GM12891 (cell line): Measurements from ENCODE around the gene CMTR1.

Experiments
- DNase-seq: peaks from one replicate; pipeline ENCODE4 v3.0.0; 2011; ENCODE audit warnings: low spot score; ENCODE audit not compliant: insufficient read length
- FAIRE-seq: peaks from 2 replicates; lab custom pipeline; 2011; peaks lifted over from hg19 to GRCh38; lab: Jason Lieb, UNC
- PAX5 ChIP-seq: IDR thresholded peaks from 2 replicates; pipeline ENCODE4 v1.6.1; 2011; ENCODE audit warnings: low read length, moderate library complexity, mild to moderate bottlenecking; ENCODE audit not compliant: insufficient read depth, severe bottlenecking
- POLR2A ChIP-seq: IDR thresholded peaks from 2 replicates; pipeline ENCODE4 v1.6.1; 2011; ENCODE audit warnings: low read depth, low read length, control low read depth
- POLR2AphosphoS5 ChIP-seq: IDR thresholded peaks from 2 replicates; pipeline ENCODE4 v1.6.1; 2011; ENCODE audit warnings: low read depth, low read length, control low read depth
- POU2F2 ChIP-seq: IDR thresholded peaks from 2 replicates; pipeline ENCODE4 v1.6.1; 2011; ENCODE audit warnings: low read depth, mild to moderate bottlenecking, control low read depth, low read length, moderate library complexity
- SPI1 ChIP-seq: IDR thresholded peaks from 2 replicates; pipeline ENCODE4 v1.6.1; 2011; ENCODE audit warnings: low read depth, low read length, control low read depth
- TAF1 ChIP-seq: IDR thresholded peaks from 2 replicates; pipeline ENCODE4 v1.6.1; 2011; ENCODE audit warnings: low read depth, low read length, control low read depth

CMTR1 gene

GRCh38 chr6:37491171-37491829 is 58.3 kb downstream of the CMTR1 start:
- DNase-seq (no peak), FAIRE-seq (no peak)
- no peak for TF ChIP-seq POU2F2
- TF ChIP-seq POLR2A, result no peak
- TF ChIP-seq SPI1, result no peak
- TF ChIP-seq PAX5, result no peak
- no peak for TF ChIP-seq TAF1
- no peak for TF ChIP-seq POLR2AphosphoS5

- FAIRE-seq (no peak), DNase-seq (no peak)
- TF ChIP-seq SPI1, result no peak
- TF ChIP-seq POU2F2, result no peak
- no peak for TF ChIP-seq POLR2A
- TF ChIP-seq TAF1, result no peak
- TF ChIP-seq PAX5, result no peak
- no peak for TF ChIP-seq POLR2AphosphoS5
These were observed 58.8 kb downstream of the CMTR1 start for GRCh38 chr6:37491830-37492208.

- TF ChIP-seq POU2F2, result no peak
- no peak for TF ChIP-seq POLR2A
- TF ChIP-seq PAX5, result no peak
- FAIRE-seq, result no peak
- no peak for DNase-seq
These were observed 59.4 kb downstream of the CMTR1 start for GRCh38 chr6:37492236-37492972.

- TF ChIP-seq TAF1 (no peak), POLR2AphosphoS5 (no peak), PAX5 (no peak), SPI1 (no peak), POU2F2 (no peak), POLR2A (no peak)
- DNase-seq (no peak), FAIRE-seq (no peak)
These were observed 60.1 kb downstream of the CMTR1 start for GRCh38 chr6:37492991-37493660.

- DNase-seq (no peak), FAIRE-seq (no peak)
- TF ChIP-seq SPI1 (no peak), POLR2AphosphoS5 (no peak), POLR2A (no peak), POU2F2 (no peak), PAX5 (no peak), TAF1 (no peak)
These were observed 60.6 kb downstream of the CMTR1 start for GRCh38 chr6:37493661-37493995.

- DNase-seq (no peak), FAIRE-seq (no peak)
- TF ChIP-seq POLR2A (no peak), POU2F2 (no peak), POLR2AphosphoS5 (no peak), TAF1 (no peak), SPI1 (no peak), PAX5 (no peak)
These were observed 62.4 kb downstream of the CMTR1 start for GRCh38 chr6:37495244-37495934.

- FAIRE-seq, result peak; percentile 35
- TF ChIP-seq POLR2AphosphoS5, result no peak
- no peak for TF ChIP-seq PAX5
- no peak for TF ChIP-seq POLR2A
- no peak for TF ChIP-seq TAF1
- TF ChIP-seq POU2F2, result 0 out of 2 replicates have a peak, but pooled peaks have one; percentile 38
- no peak for TF ChIP-seq SPI1
These were observed 64.2 kb downstream of the CMTR1 start for GRCh38 chr6:37496951-37497885.

More at GRCh38 chr6:37496951-37497885, 64.2 kb downstream of the CMTR1 start:
- DNase-seq, result no peak
